Type B pancreatic cell (in vitro differentiated cells): ENCODE measurements around the gene PPP2R2D. TPM values are rescaled to one million over a fixed set of nuclear protein-coding genes. Genes with fewer than 3 reads are reported as not detected.
"Not testable (repeated sequence)": the region's sequence is repeated elsewhere in the genome, so short reads cannot be mapped to it uniquely, and the experiment has no call there.

Experiments used
- DNase-seq: peaks from one replicate; pipeline ENCODE4 v3.0.0; 2021; ENCODE audit warnings: mixed read lengths; ENCODE audit not compliant: unreplicated experiment; ENCODE audit errors: extremely low spot score
- H3K27ac Mint-ChIP-seq: 2 replicates; pipeline ENCODE4 v1.8.0; 2021; ENCODE audit warnings: mild to moderate bottlenecking, mixed read lengths
- H3K27me3 Mint-ChIP-seq: 2 replicates; pipeline ENCODE4 v1.8.0; 2021; ENCODE audit warnings: mixed read lengths
- H3K36me3 Mint-ChIP-seq: 2 replicates; pipeline ENCODE4 v1.8.0; 2021; ENCODE audit warnings: mixed read lengths
- H3K4me1 Mint-ChIP-seq: one replicate; pipeline ENCODE4 v1.8.0; 2021; ENCODE audit warnings: mixed read lengths; ENCODE audit not compliant: unreplicated experiment
- H3K4me3 Mint-ChIP-seq: 2 replicates; pipeline ENCODE4 v1.8.0; 2021; ENCODE audit warnings: mild to moderate bottlenecking, mixed read lengths
- H3K9me3 Mint-ChIP-seq: 2 replicates; pipeline ENCODE4 v1.8.0; 2021; ENCODE audit warnings: mixed read lengths
- CTCF ChIP-seq: fragments of 200-600 bp; sonication (generic); conservative IDR thresholded peaks from 2 replicates; pipeline ENCODE4 v1.5.0; 2021; ENCODE audit warnings: antibody characterized with exemption, mild to moderate bottlenecking
- total RNA-seq: library from RNA; stranded (reverse); gene quantifications from 2 replicates; pipeline ENCODE4 v1.2.1, GENCODE V29; 2021; ENCODE audit warnings: low replicate concordance

PPP2R2D gene
- total RNA-seq, 1 donor from 2014 or later, result 38.1 TPM

GRCh38 chr10:131980761-131981428 is 80.1 kb downstream of the PPP2R2D start:
- Mint-ChIP-seq H3K9me3 (no peaks in the 10 kb centered on the region), H3K4me1 (peaks cover 22% of the 10 kb centered on the region), H3K4me3 (peak overlapping the region; percentile 87), H3K36me3 (peaks cover 9% of the 10 kb centered on the region), H3K27ac (peak overlapping the region; percentile 24), H3K27me3 (peaks cover 40% of the 10 kb centered on the region)
- TF ChIP-seq CTCF, result no peak
- no peak for DNase-seq

DNA sequence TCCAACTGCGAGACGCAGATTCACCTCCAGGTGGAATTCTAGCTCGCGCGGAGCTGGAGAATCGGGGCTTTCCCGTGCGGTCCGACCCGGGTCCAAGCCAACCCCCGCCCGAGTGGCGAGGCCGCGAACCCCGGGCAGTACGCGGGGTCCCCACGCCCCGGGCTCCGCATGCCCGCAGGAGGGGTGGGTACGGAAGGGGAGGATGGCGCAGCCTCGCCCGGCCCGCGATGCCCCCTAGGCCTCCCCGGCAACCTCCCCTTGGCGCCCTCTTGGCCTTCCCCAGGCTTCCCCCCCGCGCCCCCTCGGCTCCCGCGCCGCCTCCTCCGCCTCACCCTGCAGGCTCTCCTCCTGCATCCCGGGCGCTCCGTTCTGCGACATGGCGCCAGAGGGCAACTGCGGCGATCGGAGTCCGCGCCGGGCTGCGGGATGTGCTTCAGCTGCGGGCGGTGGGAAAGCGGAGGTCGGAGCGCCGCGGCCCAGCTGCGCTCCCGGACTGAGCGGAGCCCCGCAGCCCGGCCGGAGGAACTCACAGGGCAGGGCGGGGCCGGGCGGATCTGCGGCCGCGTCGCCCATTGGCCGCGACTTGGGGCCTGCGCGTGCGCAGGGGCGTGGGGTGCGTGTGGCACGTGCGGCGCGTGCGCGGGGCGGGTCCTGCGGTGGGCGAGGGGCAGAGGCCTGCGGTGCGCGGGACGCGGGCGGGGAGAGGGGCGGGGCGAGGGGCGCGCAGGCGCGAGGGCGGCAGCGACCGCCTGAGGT is 80.8 kb downstream of the PPP2R2D start, which contains the start of gene BNIP3:
Gene BNIP3, minus strand, starts transcription at position 495 of the 756 bp plus-strand sequence. Its CDS starts 117 bp downstream, at position 378.
- H3K4me3 Mint-ChIP-seq, result peak within 1 kb of the TSS; percentile 87
- peak; percentile 98 for DNase-seq
- TF ChIP-seq CTCF, result peak; percentile 51
- H3K4me1 Mint-ChIP-seq, result peaks cover 18% of the 10 kb centered on the region
- H3K9me3 Mint-ChIP-seq, result no peaks in the 10 kb centered on the region
- peaks cover 9% of the 10 kb centered on the region for H3K36me3 Mint-ChIP-seq
- peak within 1 kb of the TSS; percentile 24 for H3K27ac Mint-ChIP-seq
- H3K27me3 Mint-ChIP-seq, result peaks cover 42% of the 10 kb centered on the region

GRCh38 chr10:131982185-131982756 is 81.5 kb downstream of the PPP2R2D start:
- H3K36me3 Mint-ChIP-seq, result peaks cover 9% of the 10 kb centered on the region
- TF ChIP-seq CTCF, result no peak
- peaks cover 18% of the 10 kb centered on the region for H3K4me1 Mint-ChIP-seq
- peak overlapping the region; percentile 57 for H3K4me3 Mint-ChIP-seq
- H3K27me3 Mint-ChIP-seq, result peaks cover 42% of the 10 kb centered on the region
- no peak overlapping the region for H3K27ac Mint-ChIP-seq
- no peaks in the 10 kb centered on the region for H3K9me3 Mint-ChIP-seq
- no peak for DNase-seq

DNA sequence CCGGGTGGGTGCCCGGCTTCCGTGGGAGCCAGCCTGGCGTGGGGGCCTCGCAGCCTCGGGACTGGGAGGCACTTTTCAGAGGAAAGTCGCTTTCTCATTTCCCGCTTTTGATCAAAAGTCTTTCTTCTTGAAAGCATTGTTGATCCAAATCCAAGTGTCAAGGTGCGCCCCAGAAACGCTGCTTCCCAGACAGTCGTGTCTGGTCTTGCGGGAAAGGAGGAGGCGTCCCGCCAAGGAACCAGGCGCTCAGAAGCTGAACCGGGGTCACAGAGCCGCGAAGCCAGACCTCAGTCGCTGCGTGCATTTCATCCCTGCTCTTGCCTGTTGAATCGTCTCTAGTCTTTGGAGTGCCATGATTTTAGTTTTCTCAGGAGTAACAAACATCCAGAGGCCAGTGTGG is 82.0 kb downstream of the PPP2R2D start:
- H3K4me3 Mint-ChIP-seq, result peak overlapping the region; percentile 72
- H3K27me3 Mint-ChIP-seq, result peaks cover 42% of the 10 kb centered on the region
- no peaks in the 10 kb centered on the region for H3K9me3 Mint-ChIP-seq
- DNase-seq, result no peak
- H3K36me3 Mint-ChIP-seq, result peaks cover 5% of the 10 kb centered on the region
- no peak for TF ChIP-seq CTCF
- no peak overlapping the region for H3K27ac Mint-ChIP-seq
- peaks cover 15% of the 10 kb centered on the region for H3K4me1 Mint-ChIP-seq

GRCh38 chr10:131983780-131984179 is 83.0 kb downstream of the PPP2R2D start:
- H3K4me3 Mint-ChIP-seq, result peak overlapping the region; percentile 72

DNA sequence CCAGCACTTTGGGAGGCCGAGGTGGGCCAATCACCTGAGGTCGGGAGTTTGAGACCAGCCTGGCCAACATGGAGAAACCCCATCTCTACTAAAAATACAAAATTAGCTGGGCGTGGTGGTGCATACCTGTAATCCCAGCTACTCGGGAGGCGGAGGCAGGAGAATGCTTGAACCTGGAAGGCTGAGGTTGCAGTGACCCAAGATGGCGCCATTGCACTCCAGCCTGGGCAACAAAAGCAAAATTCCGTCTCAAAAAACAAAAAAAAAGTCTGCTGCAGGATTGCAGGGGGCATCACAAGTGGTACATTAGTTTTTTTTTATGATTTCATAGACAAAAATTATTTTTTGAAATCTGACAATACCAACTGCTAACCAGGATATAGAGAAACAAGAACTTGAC is 86.0 kb downstream of the PPP2R2D start:
- H3K4me1 Mint-ChIP-seq, result not testable (repeated sequence)

More at GRCh38 chr10:131983780-131984179, 83.0 kb downstream of the PPP2R2D start:
- DNase-seq, result no peak
- Mint-ChIP-seq H3K27me3 (peaks cover 42% of the 10 kb centered on the region), H3K27ac (no peak overlapping the region), H3K36me3 (no peaks in the 10 kb centered on the region), H3K9me3 (no peaks in the 10 kb centered on the region), H3K4me1 (peaks cover 9% of the 10 kb centered on the region)
- no peak for TF ChIP-seq CTCF

DNA sequence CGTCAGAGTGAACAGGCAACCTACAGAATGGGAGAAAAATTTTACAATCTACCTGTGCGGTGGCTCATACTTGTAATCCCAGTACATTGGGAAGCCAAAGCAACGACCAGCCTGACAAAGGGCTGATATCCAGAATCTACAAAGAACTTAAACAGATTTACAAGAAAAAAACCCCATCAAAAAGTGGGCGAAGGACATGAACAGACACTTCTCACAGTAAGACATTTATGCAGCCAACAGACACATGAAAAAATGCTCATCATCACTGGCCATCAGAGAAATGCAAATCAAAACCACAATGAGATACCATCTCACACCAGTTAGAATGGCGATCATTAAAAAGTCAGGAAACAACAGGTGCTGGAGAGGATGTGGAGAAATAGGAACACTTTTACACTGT is 86.5 kb downstream of the PPP2R2D start:
- peaks cover 26% of the 10 kb centered on the region for H3K27me3 Mint-ChIP-seq
- H3K27ac Mint-ChIP-seq, result not testable (repeated sequence)

More for the DNA sequence above, 86.0 kb downstream of the PPP2R2D start:
- not testable (repeated sequence) for H3K36me3 Mint-ChIP-seq, DNase-seq, H3K27ac Mint-ChIP-seq, H3K4me3 Mint-ChIP-seq, H3K9me3 Mint-ChIP-seq
- H3K27me3 Mint-ChIP-seq, result peaks cover 26% of the 10 kb centered on the region

GRCh38 chr10:131987786-131988185 is 87.0 kb downstream of the PPP2R2D start:
- DNase-seq, H3K27ac Mint-ChIP-seq, H3K9me3 Mint-ChIP-seq, H3K4me1 Mint-ChIP-seq, H3K4me3 Mint-ChIP-seq, H3K36me3 Mint-ChIP-seq: not testable (repeated sequence)
- H3K27me3 Mint-ChIP-seq, result peaks cover 26% of the 10 kb centered on the region

More for the DNA sequence above, 86.5 kb downstream of the PPP2R2D start:
- DNase-seq, H3K9me3 Mint-ChIP-seq, H3K4me3 Mint-ChIP-seq, H3K4me1 Mint-ChIP-seq, H3K36me3 Mint-ChIP-seq: not testable (repeated sequence)
